Muscle layer of colon (tissue), 2 donors: ENCODE data around the gene SPDEF.

Experiments used
- H3K27ac ChIP-seq: one replicate; pipeline ENCODE4 v1.7.0; 2013; ENCODE audit warnings: low read depth, mild to moderate bottlenecking, low read length, moderate library complexity
- H3K27me3 ChIP-seq, 2 donors: one replicate each; pipeline ENCODE4 v1.7.0; 2013; ENCODE audit warnings: low read length in 2 of 2, mild to moderate bottlenecking in 2 of 2; ENCODE audit not compliant: insufficient read depth in 2 of 2, control insufficient read depth in 1 of 2
- H3K36me3 ChIP-seq: one replicate; pipeline ENCODE4 v1.7.0; 2013; ENCODE audit warnings: mild to moderate bottlenecking, low read length; ENCODE audit not compliant: insufficient read depth
- H3K4me1 ChIP-seq: one replicate; pipeline ENCODE4 v1.7.0; 2013; ENCODE audit warnings: mild to moderate bottlenecking, low read length; ENCODE audit not compliant: insufficient read depth
- H3K4me3 ChIP-seq, 2 donors: one replicate each; pipeline ENCODE4 v1.7.0; 2013; ENCODE audit warnings: low read length in 2 of 2, low read depth in 1 of 2, mild to moderate bottlenecking in 1 of 2, moderate library complexity in 1 of 2
- H3K9ac ChIP-seq: one replicate; pipeline ENCODE4 v1.7.0; 2013; ENCODE audit warnings: low read length
- H3K9me3 ChIP-seq: one replicate; pipeline ENCODE4 v1.7.0; 2013; ENCODE audit warnings: mild to moderate bottlenecking, low read length
- donor health status: abdominal sarcoma.
- donor health status: Adenocarcinoma of cecum.

Gene SPDEF

DNA sequence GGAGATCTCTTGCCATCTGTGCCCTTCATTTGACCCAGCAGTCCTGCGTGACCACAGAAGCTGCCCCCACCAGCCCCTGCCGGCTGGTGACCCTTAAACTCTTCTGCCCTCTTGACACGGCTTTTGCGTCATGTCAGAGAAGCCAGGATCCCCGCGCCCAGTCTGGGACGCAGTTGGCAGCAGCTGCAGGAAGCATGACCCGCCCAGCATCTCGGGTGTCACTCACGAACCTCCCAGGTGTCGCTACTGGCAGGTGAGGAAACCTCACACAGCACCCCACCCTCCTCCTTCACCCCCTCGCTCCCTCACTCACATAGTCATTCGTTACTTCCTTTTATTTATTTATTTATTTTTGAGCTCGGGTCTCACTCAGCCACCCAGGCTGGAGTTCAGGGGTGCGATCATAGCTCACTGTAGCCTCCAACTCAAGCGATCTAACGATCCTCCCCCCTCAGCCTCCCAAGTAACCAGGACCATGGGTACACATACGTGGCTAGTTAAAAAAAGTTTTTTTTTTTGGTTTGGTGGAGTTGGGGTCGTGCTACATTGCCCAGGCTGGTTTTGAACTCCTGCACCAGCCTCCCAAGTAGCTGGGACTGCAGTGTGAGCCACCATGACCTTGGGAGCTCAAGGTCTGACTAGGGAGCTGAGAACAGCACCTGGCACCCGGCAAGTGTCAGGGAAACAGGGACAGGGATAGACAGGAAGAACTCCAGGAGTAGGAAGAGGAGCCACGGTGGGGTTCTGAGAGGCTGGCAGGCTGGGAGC is 14.1 kb upstream of the SPDEF start:
- H3K27ac ChIP-seq: no peak overlapping the region
- no peaks in the 10 kb centered on the region for H3K9me3 ChIP-seq
- peaks cover 0 to 20% of the 10 kb centered on the region in 2 donors for H3K27me3 ChIP-seq
- H3K36me3 ChIP-seq: no peaks in the 10 kb centered on the region
- H3K4me3 ChIP-seq: no peak overlapping the region
- no peaks in the 10 kb centered on the region for H3K4me1 ChIP-seq
- no peak overlapping the region for H3K9ac ChIP-seq

- H3K4me3 ChIP-seq: no peak overlapping the region
- peaks cover 0 to 20% of the 10 kb centered on the region in 2 donors for H3K27me3 ChIP-seq
- no peaks in the 10 kb centered on the region for H3K36me3 ChIP-seq
- H3K9ac ChIP-seq: no peak overlapping the region
- H3K4me1 ChIP-seq: no peaks in the 10 kb centered on the region
- H3K9me3 ChIP-seq: no peaks in the 10 kb centered on the region
- H3K27ac ChIP-seq: no peak overlapping the region
These were observed 13.3 kb upstream of the SPDEF start for GRCh38 chr6:34569361-34569973.

DNA sequence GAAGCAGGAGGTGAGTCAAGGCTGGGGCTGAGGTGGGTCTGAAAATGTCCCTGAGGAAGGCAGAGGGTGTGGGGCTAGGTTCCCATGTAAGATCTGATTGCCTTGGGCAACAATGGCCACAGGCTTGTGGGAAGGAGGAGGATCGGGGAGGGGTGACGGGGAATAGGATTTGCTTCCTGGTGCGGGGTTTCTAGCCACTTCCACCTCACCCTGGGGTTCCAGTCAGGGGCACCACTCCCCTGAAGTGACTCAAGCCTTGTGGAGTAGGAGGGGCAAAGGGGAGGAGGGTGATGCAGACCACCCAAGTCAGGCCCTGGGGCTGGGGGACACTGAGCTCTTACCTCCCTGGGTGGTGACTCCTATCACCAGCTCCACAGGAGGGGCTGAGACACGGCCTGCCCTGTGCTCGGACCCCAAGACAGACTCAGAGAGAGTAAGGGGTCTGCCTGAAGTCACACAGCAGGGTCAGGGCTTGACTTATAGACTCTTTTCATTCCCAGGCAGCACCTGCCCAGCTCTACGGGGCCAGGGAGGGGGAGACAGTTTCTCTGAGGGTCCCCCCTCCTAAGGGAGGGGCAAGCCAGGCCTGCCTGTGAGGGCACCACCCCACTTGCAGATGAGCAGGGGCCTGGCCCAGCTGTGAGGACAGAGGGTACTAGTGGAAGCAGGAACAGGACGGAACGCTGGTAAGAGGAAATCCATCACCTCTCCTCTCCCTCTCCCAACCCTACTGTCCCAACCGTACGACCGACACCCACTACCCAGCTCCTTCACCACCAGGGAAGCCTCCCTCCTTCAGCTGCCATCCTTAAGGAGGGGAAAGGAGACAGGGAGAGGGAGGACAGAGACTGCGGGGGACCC is 12.4 kb upstream of the SPDEF start:
- Histone ChIP-seq H3K9ac (no peak overlapping the region), H3K27me3 (peaks cover 0 to 20% of the 10 kb centered on the region in 2 donors), H3K4me1 (no peaks in the 10 kb centered on the region), H3K9me3 (no peaks in the 10 kb centered on the region), H3K4me3 (no peak overlapping the region), H3K27ac (no peak overlapping the region), H3K36me3 (no peaks in the 10 kb centered on the region)

GRCh38 chr6:34566830-34567546 is 10.9 kb upstream of the SPDEF start:
- Histone ChIP-seq H3K27me3 (peaks cover 0 to 20% of the 10 kb centered on the region in 2 donors), H3K4me1 (no peaks in the 10 kb centered on the region), H3K27ac (no peak overlapping the region), H3K9me3 (no peaks in the 10 kb centered on the region), H3K9ac (no peak overlapping the region), H3K36me3 (no peaks in the 10 kb centered on the region), H3K4me3 (no peak overlapping the region)

GRCh38 chr6:34565722-34566137 is 9.6 kb upstream of the SPDEF start:
- H3K27me3 ChIP-seq: peaks cover 0 to 20% of the 10 kb centered on the region in 2 donors
- no peak overlapping the region for H3K4me3 ChIP-seq
- no peak overlapping the region for H3K27ac ChIP-seq
- H3K9ac ChIP-seq: no peak overlapping the region
- no peaks in the 10 kb centered on the region for H3K4me1 ChIP-seq
- H3K9me3 ChIP-seq: no peaks in the 10 kb centered on the region
- H3K36me3 ChIP-seq: no peaks in the 10 kb centered on the region

- Histone ChIP-seq H3K9ac (no peak overlapping the region), H3K9me3 (no peaks in the 10 kb centered on the region), H3K27ac (no peak overlapping the region), H3K36me3 (no peaks in the 10 kb centered on the region), H3K27me3 (peaks cover 0 to 4% of the 10 kb centered on the region in 2 donors), H3K4me3 (no peak overlapping the region), H3K4me1 (no peaks in the 10 kb centered on the region)
These were observed 8.1 kb upstream of the SPDEF start for GRCh38 chr6:34564181-34564580.

- Histone ChIP-seq H3K9me3 (no peaks in the 10 kb centered on the region), H3K4me3 (no peak overlapping the region), H3K4me1 (no peaks in the 10 kb centered on the region), H3K9ac (no peak overlapping the region), H3K36me3 (no peaks in the 10 kb centered on the region), H3K27ac (no peak overlapping the region), H3K27me3 (no peaks in the 10 kb centered on the region)
These were observed 7.4 kb upstream of the SPDEF start for GRCh38 chr6:34563513-34563870.

DNA sequence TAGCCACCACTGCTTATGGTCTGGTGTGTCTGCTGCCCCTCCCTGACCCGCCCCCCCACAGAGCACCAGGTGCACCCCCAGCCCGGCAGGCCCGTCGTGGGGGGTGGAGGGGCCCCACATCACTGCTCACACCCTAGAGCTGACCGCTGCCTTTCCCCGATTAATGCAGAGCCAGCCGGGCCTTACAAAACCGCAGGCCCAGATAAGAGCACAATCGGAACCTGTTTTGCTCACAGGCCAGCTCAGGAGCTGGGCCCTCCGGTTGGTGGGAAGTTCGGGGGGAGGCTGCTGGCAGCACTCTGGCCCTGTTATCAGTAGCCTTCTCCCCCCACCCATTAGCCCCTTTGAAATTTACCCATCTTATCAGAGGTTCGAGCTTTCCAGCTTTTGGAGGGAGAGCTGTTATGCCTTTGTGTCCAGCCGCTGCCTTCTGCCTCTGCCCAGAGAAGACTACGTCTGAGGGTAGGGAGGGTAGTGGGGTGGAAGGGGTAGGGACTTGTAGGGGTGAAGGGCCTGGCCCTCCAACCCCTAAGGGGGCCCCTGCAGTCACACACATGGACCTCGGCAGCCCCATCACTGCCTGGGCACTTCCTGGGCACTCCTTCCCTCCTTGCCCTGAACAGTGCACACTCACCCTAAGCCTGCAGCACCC is 6.9 kb upstream of the SPDEF start:
- Histone ChIP-seq H3K4me1 (no peaks in the 10 kb centered on the region), H3K9me3 (no peaks in the 10 kb centered on the region), H3K4me3 (no peak overlapping the region), H3K27me3 (no peaks in the 10 kb centered on the region), H3K36me3 (no peaks in the 10 kb centered on the region), H3K27ac (no peak overlapping the region), H3K9ac (no peak overlapping the region)

DNA sequence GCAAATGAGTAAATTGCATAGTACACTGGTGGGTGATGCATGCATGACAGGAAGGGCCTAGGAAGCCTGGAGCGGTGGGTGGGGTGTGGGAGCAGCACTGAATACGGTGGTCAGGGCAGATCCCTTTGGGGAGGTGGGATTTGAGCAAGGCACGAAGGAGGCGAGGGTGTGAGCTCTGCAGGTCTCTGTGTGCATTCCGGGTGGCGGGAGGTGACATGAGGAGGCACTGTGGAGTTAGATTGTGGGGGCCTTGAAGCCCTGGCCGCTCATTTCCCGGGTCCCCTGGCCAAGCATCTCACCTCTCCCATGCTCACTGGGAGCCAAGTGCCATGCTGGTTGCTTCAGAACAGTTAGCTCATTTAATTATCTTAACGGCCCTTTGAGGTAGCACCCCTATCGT is 6.2 kb upstream of the SPDEF start:
- Histone ChIP-seq H3K4me3 (no peak overlapping the region), H3K9me3 (no peaks in the 10 kb centered on the region), H3K36me3 (no peaks in the 10 kb centered on the region), H3K27ac (no peak overlapping the region), H3K9ac (no peak overlapping the region), H3K27me3 (no peaks in the 10 kb centered on the region), H3K4me1 (no peaks in the 10 kb centered on the region)

DNA sequence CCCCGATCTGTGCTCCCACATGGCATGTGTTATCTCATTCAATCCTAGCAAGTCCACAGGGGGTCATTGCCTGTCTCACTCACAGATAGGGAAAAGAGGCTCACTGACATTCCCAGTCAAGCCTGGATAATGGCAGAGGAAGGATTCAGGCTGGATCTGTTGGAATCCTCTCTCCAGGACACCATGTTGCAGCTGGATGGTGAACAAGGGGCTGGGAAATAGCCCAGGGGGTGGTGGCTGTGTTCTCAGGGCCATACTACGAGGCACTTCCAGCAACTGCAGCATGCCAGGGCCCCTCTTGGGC is 5.0 kb upstream of the SPDEF start:
- Histone ChIP-seq H3K36me3 (no peaks in the 10 kb centered on the region), H3K27ac (no peak overlapping the region), H3K9ac (no peak overlapping the region), H3K9me3 (no peaks in the 10 kb centered on the region), H3K27me3 (no peaks in the 10 kb centered on the region), H3K4me1 (no peaks in the 10 kb centered on the region), H3K4me3 (no peak overlapping the region)
